A549 (cell line): ENCODE measurements around the gene ZNF532. TPM values are rescaled to one million over a fixed set of nuclear protein-coding genes. Genes with fewer than 3 reads are reported as not detected.

ENCODE experiments used
- ATAC-seq, 2 experiments: fragments of 200-7000 bp in 1 of 2; fragments of >200 bp in 1 of 2; cut with Nextera tagmentation in 1 of 2; cut with Tn5 transposase in 1 of 2; 3 replicates each; pipeline versions ENCODE4 v1.8.0 to v1.9.1; 2018 to 2020; ENCODE audit warnings: mild to moderate bottlenecking in 1 of 2, moderate library complexity in 1 of 2
- CTCF ChIA-PET: fragments of 300-600 bp; sonication (Branson Sonifier 250); formaldehyde crosslinking; extraction: SDS; loops from one replicate; lab custom pipeline; 2021; ENCODE audit warnings: antibody characterized with exemption, inconsistent platforms; lab: Yijun Ruan, JAX
- POLR2A ChIA-PET: fragments of 350-600 bp; formaldehyde crosslinking; extraction: SDS; loops from one replicate; lab custom pipeline; 2021; ENCODE audit warnings: antibody characterized with exemption, inconsistent platforms; lab: Yijun Ruan, JAX
- DNase-seq, 2 experiments: peaks; one replicate each; pipeline versions ENCODE4 v3.0.0 to v3.0.0-alpha.2; 2011 to 2016; ENCODE audit warnings: low read depth in 1 of 2, low spot score in 1 of 2
- FAIRE-seq: peaks from 2 replicates; lab custom pipeline; 2011; peaks lifted over from hg19 to GRCh38; lab: Jason Lieb, UNC
- H3K27ac ChIP-seq, 2 experiments: fragments of >200 bp; sonication (Bioruptor Twin); formaldehyde crosslinking; 3 replicates each; pipeline ENCODE4 v1.5.1; 2016 to 2017
- H3K4me1 ChIP-seq: fragments of >200 bp; sonication (Bioruptor Twin); formaldehyde crosslinking; 3 replicates; pipeline ENCODE4 v1.6.1; 2016
- H3K4me2 ChIP-seq: fragments of >200 bp; sonication (Bioruptor Twin); formaldehyde crosslinking; 3 replicates; pipeline ENCODE4 v1.6.1; 2016
- H3K4me3 ChIP-seq: fragments of >200 bp; sonication (Bioruptor Twin); formaldehyde crosslinking; 3 replicates; pipeline ENCODE4 v1.5.1; 2016
- H3K9me3 ChIP-seq: fragments of >200 bp; sonication (Bioruptor Twin); formaldehyde crosslinking; 3 replicates; pipeline ENCODE4 v1.6.1; 2016
- BCL3 ChIP-seq: fragments of >200 bp; sonication (Bioruptor Twin); formaldehyde crosslinking; IDR thresholded peaks from 3 replicates; pipeline ENCODE4 v1.6.1; 2016
- CEBPB ChIP-seq, 2 experiments: fragments of >200 bp in 1 of 2; sonication (Bioruptor Twin) in 1 of 2; formaldehyde crosslinking in 1 of 2; IDR thresholded peaks; 2 replicates each; pipeline ENCODE4 v1.6.1; 2012 to 2016
- CHD2 ChIP-seq: fragments of 150-350 bp; IDR thresholded peaks from 2 replicates; pipeline ENCODE4 v1.6.1; 2014; ENCODE audit warnings: low read length; ENCODE audit not compliant: partially characterized antibody
- CHD4 ChIP-seq: fragments of 200-600 bp; sonication (generic); IDR thresholded peaks from 2 replicates; pipeline ENCODE4 v1.6.1; 2016; ENCODE audit warnings: antibody characterized with exemption, mild to moderate bottlenecking, borderline replicate concordance
- E2F6 ChIP-seq: IDR thresholded peaks from 2 replicates; pipeline ENCODE4 v1.6.1; 2012; ENCODE audit warnings: low read depth, borderline replicate concordance
- FOSB ChIP-seq: fragments of 250-450 bp; sonication (Bioruptor Pico); IDR thresholded peaks from 2 replicates; pipeline ENCODE4 v1.5.0; 2020; ENCODE audit warnings: mild to moderate bottlenecking, moderate library complexity
- FOSL2 ChIP-seq, 2 experiments: fragments of 450-650 bp in 1 of 2; fragments of >200 bp in 1 of 2; sonication (Bioruptor Twin) in 1 of 2; formaldehyde crosslinking; IDR thresholded peaks; 2 replicates each; pipeline versions ENCODE4 v1.5.0 to v1.6.1; 2016 to 2020; ENCODE audit warnings: mild to moderate bottlenecking in 1 of 2, moderate library complexity in 1 of 2
- GATA3 ChIP-seq: IDR thresholded peaks from 2 replicates; pipeline ENCODE4 v1.6.1; 2012; ENCODE audit warnings: borderline replicate concordance
- HEYL ChIP-seq: fragments of 250-450 bp; sonication (Bioruptor Pico); IDR thresholded peaks from 2 replicates; pipeline ENCODE4 v1.8.0; 2021; ENCODE audit warnings: mild to moderate bottlenecking, moderate library complexity
- HMGXB4 ChIP-seq: fragments of 250-450 bp; sonication (Bioruptor Pico); IDR thresholded peaks from 2 replicates; pipeline ENCODE4 v1.5.0; 2021; ENCODE audit warnings: mild to moderate bottlenecking, moderate library complexity, borderline replicate concordance
- HOXB13 ChIP-seq: fragments of 250-450 bp; sonication (Bioruptor Pico); IDR thresholded peaks from 2 replicates; pipeline ENCODE4 v1.5.0; 2020; ENCODE audit warnings: low read depth, mild to moderate bottlenecking, moderate library complexity
- KDM1A ChIP-seq: fragments of 200-600 bp; sonication (generic); IDR thresholded peaks from 2 replicates; pipeline ENCODE4 v1.6.1; 2016; ENCODE audit warnings: low read depth, mild to moderate bottlenecking
- KDM5A ChIP-seq: fragments of 200-600 bp; sonication (generic); IDR thresholded peaks from 2 replicates; pipeline ENCODE4 v1.6.1; 2016; ENCODE audit warnings: antibody characterized with exemption, mild to moderate bottlenecking
- MAX ChIP-seq: IDR thresholded peaks from 2 replicates; pipeline ENCODE4 v1.6.1; 2012
- MYC ChIP-seq: IDR thresholded peaks from 2 replicates; pipeline ENCODE4 v1.6.1; 2012; ENCODE audit warnings: mild to moderate bottlenecking, inconsistent platforms, low read length, improper control_type of control experiment, borderline replicate concordance
- NPAS2 ChIP-seq: fragments of 250-450 bp; sonication (Bioruptor Pico); IDR thresholded peaks from 2 replicates; pipeline ENCODE4 v1.8.0; 2022; ENCODE audit warnings: mild to moderate bottlenecking, moderate library complexity, borderline replicate concordance
- PBX3 ChIP-seq: IDR thresholded peaks from 2 replicates; pipeline ENCODE4 v1.6.1; 2012
- PHF8 ChIP-seq: fragments of 200-600 bp; sonication (generic); IDR thresholded peaks from 2 replicates; pipeline ENCODE4 v1.6.1; 2016; ENCODE audit warnings: low read depth, mild to moderate bottlenecking, antibody characterized with exemption, moderate library complexity, borderline replicate concordance
- POLR2AphosphoS2 ChIP-seq: conservative IDR thresholded peaks from 2 replicates; pipeline ENCODE4 v1.6.1; 2012; ENCODE audit warnings: low read length, improper control_type of control experiment, inconsistent platforms
- RARB ChIP-seq: fragments of 250-450 bp; sonication (Bioruptor Pico); IDR thresholded peaks from 2 replicates; pipeline ENCODE4 v1.8.0; 2021; ENCODE audit warnings: mild to moderate bottlenecking, moderate library complexity
- RCOR1 ChIP-seq: fragments of 150-350 bp; IDR thresholded peaks from 2 replicates; pipeline ENCODE4 v1.6.1; 2014; ENCODE audit warnings: antibody characterized with exemption, low read length, low read depth
- SREBF2 ChIP-seq: fragments of 450-650 bp; IDR thresholded peaks from 2 replicates; pipeline ENCODE4 v1.6.1; 2014; ENCODE audit warnings: mild to moderate bottlenecking, moderate library complexity
- TFCP2L1 ChIP-seq: fragments of 250-450 bp; sonication (Bioruptor Pico); IDR thresholded peaks from 2 replicates; pipeline ENCODE4 v1.5.0; 2021; ENCODE audit warnings: mild to moderate bottlenecking
- ZC3H11A ChIP-seq: fragments of 450-650 bp; IDR thresholded peaks from 2 replicates; pipeline ENCODE4 v1.6.1; 2014; ENCODE audit warnings: antibody characterized with exemption, mild to moderate bottlenecking
- ZFP36 ChIP-seq: fragments of 450-650 bp; IDR thresholded peaks from 2 replicates; pipeline ENCODE4 v1.6.1; 2014; ENCODE audit warnings: borderline replicate concordance; ENCODE audit not compliant: partially characterized antibody
- WGBS: methylation state at CpG from one replicate; pipeline ENCODE4 v1.1.6; 2017; ENCODE audit errors: missing lambda C conversion rate; 5-methylcytosine and 5-hydroxymethylcytosine counted together
- polyA plus RNA-seq, 4 experiments: library from polyadenylated mRNA; depleted of rRNA in 3 of 4; stranded (reverse); fragments of >200 nt; fragmentation: RNase III in 1 of 4; extraction: RNeasy Plus Mini Kit Qiagen cat#74134 plus additional on column Dnase treatment in 1 of 4; gene quantifications; 2 replicates in 3 of 4; 3 replicates in 1 of 4; pipeline ENCODE4 v1.2.3, GENCODE V29; 2011 to 2017

Gene ZNF532
- polyA plus RNA-seq, 2 of the 4 experiments (the other 2 are of a cell fraction) = 26.8 to 64.6 TPM

GRCh38 chr18:58977801-58978200 is 113.1 kb downstream of the ZNF532 start:
- no peak for ATAC-seq
- 87% methylated on average over 4 of the region's 4 CpGs for WGBS
- FAIRE-seq = no peak
- H3K4me3 ChIP-seq = no peak overlapping the region
- peaks cover 20% of the 10 kb centered on the region for H3K4me1 ChIP-seq
- TF ChIP-seq ZC3H11A (no peak), CEBPB (IDR thresholded peaks at IDR 0.05) (no peak)
- no peak overlapping the region for H3K27ac ChIP-seq
- H3K4me2 ChIP-seq = no peak overlapping the region
- DNase-seq = no peak
- no peaks in the 10 kb centered on the region for H3K9me3 ChIP-seq
- ChIA-PET POLR2A (no interaction called here), CTCF (no interaction called here)

GRCh38 chr18:58978916-58979315 is 114.2 kb downstream of the ZNF532 start:
- peaks cover 20% of the 10 kb centered on the region for H3K4me1 ChIP-seq
- FAIRE-seq (no peak), ATAC-seq (no peak)
- POLR2A ChIA-PET = no interaction called here
- TF ChIP-seq BCL3 (no peak), KDM5A (no peak), PHF8 (no peak), CHD2 (no peak), HMGXB4 (CRISPR knock-in tag) (no peak), GATA3 (no peak), PBX3 (no peak), SREBF2 (no peak), FOSB (CRISPR knock-in tag) (no peak), TFCP2L1 (CRISPR knock-in tag) (no peak), RARB (CRISPR knock-in tag) (no peak), MYC (no peak)
- TF ChIP-seq, all 56 proteins: peak for 0
- Histone ChIP-seq H3K4me3 (no peak overlapping the region), H3K27ac (no peak overlapping the region), H3K9me3 (no peaks in the 10 kb centered on the region), H3K4me2 (no peak overlapping the region)
- CTCF ChIA-PET = interaction anchor here (1.4 to 1.5 kb wide), 2 partner anchors 23 to 197 kb away, joined by 3 read pairs; no protein-coding TSS in a partner anchor
- no peak for DNase-seq
- WGBS = 96% methylated on average over 8 of the region's 8 CpGs

GRCh38 chr18:58979615-58980014 is 114.9 kb downstream of the ZNF532 start:
- no peak overlapping the region for H3K4me2 ChIP-seq
- H3K4me3 ChIP-seq = no peak overlapping the region
- no peaks in the 10 kb centered on the region for H3K9me3 ChIP-seq
- H3K4me1 ChIP-seq = peaks cover 20% of the 10 kb centered on the region
- DNase-seq (no peak), ATAC-seq (no peak), FAIRE-seq (no peak)
- WGBS = 83% methylated on average over 5 of the region's 6 CpGs
- ChIA-PET POLR2A (no interaction called here), CTCF (interaction anchor here (1.4 to 1.5 kb wide), 2 partner anchors 24 to 197 kb away, joined by 3 read pairs; no protein-coding TSS in a partner anchor)
- no peak overlapping the region for H3K27ac ChIP-seq
- TF ChIP-seq KDM1A = no peak
- TF ChIP-seq FOSB (CRISPR knock-in tag) = no peak

GRCh38 chr18:58980991-58981390 is 116.3 kb downstream of the ZNF532 start:
- WGBS = 94% methylated on average over 4 of the region's 4 CpGs
- Histone ChIP-seq H3K9me3 (no peaks in the 10 kb centered on the region), H3K4me1 (peaks cover 9% of the 10 kb centered on the region; the same call in 2 of the 3 replicates), H3K27ac (0 out of 6 replicates have a peak overlapping the region, but pooled peaks of 1 of the 2 experiments have one; percentile 16), H3K4me3 (no peak overlapping the region), H3K4me2 (no peak overlapping the region)
- ChIA-PET CTCF (no interaction called here), POLR2A (no interaction called here)
- ATAC-seq (no peak), FAIRE-seq (no peak), DNase-seq (no peak)
- TF ChIP-seq HEYL (CRISPR knock-in tag) (no peak), NPAS2 (no peak), FOSL2 (IDR thresholded peaks at IDR 0.05) (no peak), FOSL2 (CRISPR knock-in tag; IDR thresholded peaks at IDR 0.05) (no peak), E2F6 (no peak), CHD4 (no peak), ZFP36 (no peak), HOXB13 (CRISPR knock-in tag) (no peak), POLR2AphosphoS2 (no peak), CEBPB (IDR thresholded peaks at IDR 0.05) (no peak), PBX3 (no peak), RCOR1 (no peak), MAX (no peak)
